Activated CD4-positive, CD25-positive, alpha-beta regulatory T cell (primary cell): Measurements from ENCODE around the gene LPCAT2.

ENCODE experiments used
- DNase-seq, 4 experiments: peaks; one replicate each; lab custom pipeline; 2025; lab: John Stamatoyannopoulos, UW

Gene LPCAT2

GRCh38 chr16:55480228-55480655, 28.6 kb upstream of the LPCAT2 start:
- DNase-seq: no peak

GRCh38 chr16:55481023-55481422, 27.8 kb upstream of the LPCAT2 start:
- no peak for DNase-seq

- DNase-seq: no peak
Measured at GRCh38 chr16:55482056-55482455, 26.8 kb upstream of the LPCAT2 start.

- no peak for DNase-seq
Measured at GRCh38 chr16:55487048-55487803, 21.6 kb upstream of the LPCAT2 start.

DNA sequence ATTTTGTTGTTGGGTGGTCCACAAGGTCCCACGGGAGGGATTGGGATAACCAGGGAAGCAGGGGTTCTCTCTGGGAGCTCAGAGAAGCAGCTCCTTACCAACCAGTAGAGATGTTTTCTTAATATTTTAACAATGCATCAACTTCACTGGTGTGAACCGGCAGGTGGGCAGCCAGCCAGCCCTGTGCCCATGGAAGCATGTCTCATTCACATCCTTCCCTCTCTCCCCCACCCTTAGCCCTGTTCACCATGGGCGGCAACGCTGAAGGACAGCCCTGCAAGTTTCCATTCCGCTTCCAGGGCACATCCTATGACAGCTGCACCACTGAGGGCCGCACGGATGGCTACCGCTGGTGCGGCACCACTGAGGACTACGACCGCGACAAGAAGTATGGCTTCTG, 20.6 kb upstream of the LPCAT2 start:
- DNase-seq: no peak

DNA sequence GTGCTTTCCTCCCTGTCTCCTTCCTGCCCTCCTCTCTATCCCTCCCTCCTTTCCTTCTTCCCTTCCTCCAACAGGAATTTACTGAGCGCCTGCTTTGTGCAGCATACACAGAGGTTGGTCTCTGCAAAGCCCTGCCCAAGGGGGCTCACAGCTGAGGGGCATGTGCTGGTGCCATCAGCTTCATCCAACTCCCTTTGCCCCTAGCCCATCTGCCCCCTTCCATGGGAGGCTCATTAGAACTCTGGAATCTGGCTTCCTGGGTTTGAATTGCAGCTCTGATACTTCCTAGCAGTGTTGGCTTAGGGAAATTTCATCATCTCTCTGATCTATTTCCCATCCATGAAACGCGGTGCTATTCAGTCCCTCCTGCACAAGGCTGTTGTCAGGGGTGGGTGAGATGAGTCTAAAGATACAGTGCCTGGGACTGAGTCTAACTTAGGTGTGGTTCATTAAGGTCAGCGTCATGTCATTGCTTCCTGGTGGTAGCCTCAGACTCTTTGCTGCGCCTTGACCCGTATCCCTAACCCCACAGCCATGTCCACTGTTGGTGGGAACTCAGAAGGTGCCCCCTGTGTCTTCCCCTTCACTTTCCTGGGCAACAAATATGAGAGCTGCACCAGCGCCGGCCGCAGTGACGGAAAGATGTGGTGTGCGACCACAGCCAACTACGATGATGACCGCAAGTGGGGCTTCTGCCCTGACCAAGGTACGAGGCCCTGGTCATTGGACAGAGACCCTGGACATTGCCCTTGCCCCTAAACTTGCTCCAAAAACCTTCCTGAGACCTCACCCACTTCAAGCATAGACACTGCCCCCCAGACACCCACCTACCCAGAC, 19.5 kb upstream of the LPCAT2 start:
- no peak for DNase-seq

DNA sequence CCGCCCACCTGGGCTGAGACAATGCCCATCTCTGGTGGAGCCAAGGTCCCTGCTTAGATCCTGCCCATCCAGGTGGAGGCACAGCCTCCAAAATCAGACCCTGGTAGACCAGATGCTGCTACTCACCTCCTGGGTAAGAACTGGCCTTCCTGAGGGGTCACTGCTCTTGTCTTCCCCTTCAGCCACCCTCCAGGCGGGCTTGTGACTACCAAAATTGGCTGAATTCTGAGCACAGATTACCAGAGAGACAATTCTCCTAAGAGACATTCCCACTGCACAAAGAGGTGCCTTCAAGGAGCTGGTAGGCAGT, 19.0 kb upstream of the LPCAT2 start:
- no peak for DNase-seq

DNA sequence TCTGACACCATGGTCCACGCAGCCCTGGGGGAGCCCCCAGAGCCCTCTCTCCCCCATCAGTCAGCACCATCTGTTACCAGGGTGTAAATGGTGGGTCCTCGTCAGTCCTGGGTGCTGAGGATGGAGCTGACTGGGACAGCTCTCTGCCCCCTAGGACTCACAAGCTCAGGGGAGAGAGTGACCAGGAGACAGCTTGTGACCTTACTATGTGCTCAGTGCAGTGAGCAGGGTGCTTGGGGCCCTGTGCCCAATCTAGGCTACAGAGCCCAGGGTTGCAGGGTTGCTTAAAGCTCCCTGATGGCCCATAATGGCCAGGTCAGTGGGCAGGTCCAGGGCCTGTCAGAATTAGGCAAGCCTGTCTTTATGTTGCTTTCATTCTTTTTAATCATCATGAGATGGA, 18.6 kb upstream of the LPCAT2 start:
- DNase-seq: no peak

GRCh38 chr16:55491691-55492090, 17.2 kb upstream of the LPCAT2 start:
- DNase-seq: no peak

DNA sequence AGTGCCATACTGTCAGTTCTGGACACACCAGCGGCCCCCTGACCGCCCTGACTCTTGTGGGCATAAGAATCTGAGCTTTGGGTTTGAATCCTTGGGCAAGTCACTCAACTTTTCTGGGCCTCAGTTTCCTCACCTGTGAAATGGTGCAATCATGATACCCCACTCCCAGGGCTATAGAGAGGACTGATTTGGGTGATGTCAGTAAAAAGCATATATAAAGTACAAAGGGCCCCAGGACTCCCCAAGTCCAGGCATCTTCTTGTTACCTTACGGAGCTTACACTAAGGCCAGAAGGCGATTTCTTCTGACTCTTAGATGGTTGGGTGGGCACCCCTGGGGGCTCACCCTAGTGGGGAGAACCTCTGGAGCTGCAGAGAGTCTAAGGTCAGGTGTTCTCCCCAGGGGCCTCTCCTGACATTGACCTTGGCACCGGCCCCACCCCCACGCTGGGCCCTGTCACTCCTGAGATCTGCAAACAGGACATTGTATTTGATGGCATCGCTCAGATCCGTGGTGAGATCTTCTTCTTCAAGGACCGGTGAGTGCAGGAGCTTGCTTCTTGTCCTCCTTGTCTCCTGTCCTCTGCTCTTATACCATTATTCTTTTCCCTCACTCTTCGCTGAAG, 16.0 kb upstream of the LPCAT2 start:
- DNase-seq: no peak

GRCh38 chr16:55494994-55495421, 13.9 kb upstream of the LPCAT2 start:
- DNase-seq: no peak

GRCh38 chr16:55495616-55496289, 13.1 kb upstream of the LPCAT2 start:
- DNase-seq: no peak

GRCh38 chr16:55496509-55497145, 12.2 kb upstream of the LPCAT2 start:
- no peak for DNase-seq

- no peak for DNase-seq
Measured at GRCh38 chr16:55497558-55497957, 11.3 kb upstream of the LPCAT2 start.

DNA sequence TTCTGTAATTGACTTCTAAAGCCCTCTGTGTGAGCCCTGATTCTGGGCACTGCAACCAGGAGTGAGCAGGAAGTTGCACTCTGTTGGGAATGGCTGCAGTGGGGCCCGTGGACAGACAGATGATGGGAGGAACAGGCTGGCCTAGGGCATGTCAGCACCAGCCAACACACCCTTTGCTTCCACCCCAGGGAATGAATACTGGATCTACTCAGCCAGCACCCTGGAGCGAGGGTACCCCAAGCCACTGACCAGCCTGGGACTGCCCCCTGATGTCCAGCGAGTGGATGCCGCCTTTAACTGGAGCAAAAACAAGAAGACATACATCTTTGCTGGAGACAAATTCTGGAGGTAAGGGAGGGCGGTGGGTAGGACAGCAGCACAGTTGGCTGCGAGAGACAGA, 10.8 kb upstream of the LPCAT2 start:
- no peak for DNase-seq

DNA sequence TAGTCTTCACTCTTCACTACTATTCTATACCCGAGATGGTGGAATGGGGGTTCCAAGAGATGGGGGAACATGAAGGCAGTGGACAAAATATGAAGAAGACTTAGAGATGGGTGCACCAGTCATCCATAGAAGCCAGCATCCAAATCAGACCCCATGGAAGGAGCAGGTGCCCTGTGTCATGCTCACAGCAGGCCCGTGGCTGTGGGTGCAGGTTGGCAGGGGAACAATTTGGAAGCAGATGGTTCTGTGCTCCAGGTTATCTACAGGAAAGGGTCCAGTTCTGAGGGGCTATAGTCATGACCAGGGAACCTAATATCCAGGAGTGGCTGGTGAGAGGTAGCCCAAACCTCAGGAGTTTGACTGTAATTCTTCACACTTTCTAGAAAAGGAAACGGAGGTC, 9.6 kb upstream of the LPCAT2 start:
- DNase-seq: no peak

GRCh38 chr16:55499951-55500529, 8.8 kb upstream of the LPCAT2 start:
- DNase-seq: no peak

GRCh38 chr16:55500530-55501011, 8.3 kb upstream of the LPCAT2 start:
- no peak for DNase-seq

- no peak for DNase-seq
Measured at GRCh38 chr16:55501549-55502322, 7.1 kb upstream of the LPCAT2 start.

GRCh38 chr16:55502801-55503366, 6.0 kb upstream of the LPCAT2 start:
- no peak for DNase-seq
